HG02970 (cell line): ENCODE results near the gene DTX4.
A peak's percentile ranks its signal among the peaks of the same experiment; 100 is the strongest.

Source experiments
- ATAC-seq: cut with Tn5 transposase; IDR thresholded peaks from one replicate; pipeline ENCODE4 v1.9.1; 2021; ENCODE audit warnings: mild to moderate bottlenecking, moderate library complexity, moderate number of reproducible peaks; ENCODE audit not compliant: unreplicated experiment, low FRiP score

Gene DTX4

GRCh38 chr11:59172345-59173079 lies 580 bp downstream of the DTX4 start:
- ATAC-seq = peak; percentile 22

DNA sequence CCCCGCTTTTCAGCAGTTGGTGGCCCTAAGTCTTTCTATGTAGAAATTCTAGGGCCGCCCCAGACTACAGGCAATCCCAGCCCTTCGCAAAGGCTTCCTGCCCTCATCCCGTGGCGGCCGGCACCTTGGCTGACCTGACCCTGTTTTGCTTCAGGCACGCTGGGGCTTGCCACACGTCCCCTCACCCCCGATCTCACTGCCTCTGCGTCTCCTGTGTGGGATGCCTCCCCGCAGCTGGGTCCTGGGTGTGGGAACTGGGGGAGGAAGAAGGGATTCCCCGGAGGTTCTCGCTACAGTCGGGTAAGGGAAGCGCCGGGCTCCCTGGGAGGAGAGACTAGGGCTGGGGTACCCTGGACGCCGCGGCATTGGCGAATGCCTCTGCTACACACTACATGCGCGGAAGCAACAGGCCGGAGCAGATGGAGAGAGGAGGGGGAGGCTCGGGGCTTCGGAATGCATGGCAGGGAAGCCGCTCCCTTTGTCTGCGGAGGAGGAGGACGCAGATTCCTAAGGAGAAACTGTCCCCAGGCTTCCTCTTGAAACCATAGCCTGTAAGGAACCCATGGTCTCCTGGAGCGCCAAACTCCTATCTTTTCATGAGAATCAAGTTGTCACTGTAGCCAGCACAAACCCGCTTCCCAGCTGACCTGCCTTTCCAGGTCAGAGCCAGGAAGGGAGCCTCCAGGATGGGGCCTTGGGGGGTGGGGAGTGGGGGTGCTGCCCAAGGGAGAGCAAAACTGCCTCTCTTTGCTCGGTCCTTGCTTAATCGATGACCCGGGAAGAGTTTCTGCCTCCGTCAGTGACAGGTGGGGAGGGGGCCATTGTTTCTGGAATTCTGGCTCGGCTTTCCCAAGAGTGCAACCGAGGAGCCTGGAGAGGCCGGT lies 1.4 kb downstream of the DTX4 start:
- no peak for ATAC-seq

DNA sequence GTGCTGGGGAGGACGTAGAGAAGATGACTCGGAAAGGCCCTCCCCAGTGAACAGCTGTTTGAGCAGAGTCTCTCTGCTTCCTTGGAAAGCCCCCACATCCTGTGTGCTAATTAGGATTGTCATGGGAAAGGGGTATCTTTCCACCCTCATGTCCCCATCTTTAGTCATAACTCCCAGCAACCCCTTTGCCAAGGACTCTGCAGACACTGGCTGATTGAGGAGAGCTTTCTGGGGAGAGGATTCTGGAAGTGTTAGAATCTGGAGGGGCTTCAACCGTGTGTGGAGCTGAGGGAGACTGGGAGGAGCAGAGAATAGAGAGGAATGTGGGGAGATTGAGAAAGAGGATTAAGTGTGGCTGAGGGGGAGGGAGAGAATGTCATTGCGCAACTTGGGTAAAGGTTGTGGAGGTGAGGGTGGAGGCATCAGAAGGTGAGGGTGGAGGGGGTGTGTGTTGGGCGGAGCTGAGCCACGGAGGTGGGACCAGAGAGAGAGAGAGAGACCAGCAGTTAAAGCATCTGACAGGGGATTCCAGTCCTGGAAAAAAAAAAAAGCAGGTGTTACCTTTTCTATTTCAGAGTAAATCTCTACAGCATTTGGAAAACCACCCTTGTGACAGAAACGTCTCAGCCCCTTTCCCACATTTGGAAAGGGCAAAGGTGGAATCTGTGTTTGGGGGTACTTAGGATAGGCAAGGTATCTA lies 2.2 kb downstream of the DTX4 start:
- no peak for ATAC-seq

GRCh38 chr11:59174664-59175033 lies 2.7 kb downstream of the DTX4 start:
- ATAC-seq = no peak

DNA sequence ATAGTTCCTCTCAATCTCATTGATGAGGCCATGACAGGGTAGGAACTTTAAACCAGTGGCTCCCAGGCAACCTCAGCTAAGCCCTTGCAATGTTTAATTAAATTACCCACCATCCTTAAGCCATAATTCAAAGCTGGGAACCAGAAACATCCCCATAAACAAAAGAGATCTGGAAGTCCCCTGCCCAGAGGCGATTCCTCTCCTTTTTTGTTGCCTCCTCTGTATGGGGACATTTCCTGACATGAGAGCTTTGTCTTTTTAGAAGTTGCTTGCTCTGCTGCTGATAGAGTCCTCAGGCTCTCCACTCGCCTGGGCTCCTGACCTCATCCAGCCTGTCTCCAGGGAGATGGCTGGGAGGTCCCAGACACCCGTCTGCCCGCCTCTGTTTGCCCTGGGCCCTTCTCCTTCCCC lies 3.2 kb downstream of the DTX4 start:
- ATAC-seq = no peak

GRCh38 chr11:59176330-59176729 lies 4.4 kb downstream of the DTX4 start:
- ATAC-seq = no peak

DNA sequence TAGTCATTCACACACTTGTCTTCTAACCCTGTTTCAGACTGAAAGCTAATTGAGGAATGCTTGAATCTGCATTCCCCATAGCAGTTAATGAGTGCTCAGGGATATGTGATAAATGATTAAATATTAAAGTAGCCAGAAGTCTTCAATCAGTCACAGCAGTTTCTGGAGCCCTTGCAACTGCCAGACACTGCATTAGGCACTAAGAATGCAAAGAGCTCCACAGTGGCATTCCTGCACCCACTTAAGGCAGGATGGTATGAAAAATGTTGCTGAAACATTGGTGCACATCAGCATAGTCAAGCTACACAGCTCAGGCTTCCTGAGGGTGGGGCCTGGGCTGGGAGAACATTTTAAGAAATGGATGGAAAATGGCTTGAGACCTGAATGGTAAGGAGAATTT lies 6.5 kb downstream of the DTX4 start:
- no peak for ATAC-seq

DNA sequence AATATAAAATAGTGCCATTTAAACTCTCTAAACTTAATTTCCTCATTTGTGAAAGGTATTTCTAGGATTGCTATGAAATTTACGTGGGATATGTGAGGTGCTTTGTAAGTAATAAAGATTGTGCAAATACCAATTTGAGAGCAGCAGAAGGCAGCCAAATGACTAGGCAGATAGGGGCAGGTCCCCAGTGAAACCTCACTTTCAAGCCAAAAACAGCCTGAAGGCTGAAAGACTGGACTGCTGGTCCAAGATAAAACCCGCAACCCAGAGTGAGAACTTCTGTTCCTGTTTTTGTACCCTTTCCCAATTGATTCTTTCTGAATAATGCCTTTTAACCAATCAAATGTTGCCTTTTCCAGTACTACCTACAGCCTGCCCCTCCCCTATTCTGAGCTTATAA lies 7.2 kb downstream of the DTX4 start:
- no peak for ATAC-seq

GRCh38 chr11:59180168-59180776 lies 8.3 kb downstream of the DTX4 start:
- ATAC-seq = no peak

- ATAC-seq = no peak
Observed at GRCh38 chr11:59180907-59181306, 9.0 kb downstream of the DTX4 start.

- ATAC-seq = no peak
Observed at GRCh38 chr11:59181746-59182456, 10.0 kb downstream of the DTX4 start.

GRCh38 chr11:59182457-59183151 lies 10.7 kb downstream of the DTX4 start:
- no peak for ATAC-seq

DNA sequence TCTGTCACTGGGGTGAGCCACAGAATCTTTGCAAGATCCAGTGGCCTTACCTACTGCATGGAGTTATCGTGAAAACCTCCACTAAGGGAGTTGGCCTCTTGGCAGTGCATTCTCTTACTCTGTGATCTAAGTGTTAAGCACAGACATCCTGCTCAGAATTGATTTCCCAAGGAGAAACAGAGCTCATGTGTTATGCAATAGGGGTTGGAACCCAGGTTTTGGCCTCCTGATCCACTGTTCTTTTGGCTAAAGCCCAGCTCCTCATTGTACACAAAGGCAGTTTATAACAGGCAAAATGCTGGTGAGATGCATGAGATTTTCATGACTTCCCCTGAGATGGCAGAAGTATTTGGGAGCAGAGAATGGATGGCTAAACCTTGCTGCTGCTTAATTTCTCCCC lies 11.8 kb downstream of the DTX4 start:
- no peak for ATAC-seq

DNA sequence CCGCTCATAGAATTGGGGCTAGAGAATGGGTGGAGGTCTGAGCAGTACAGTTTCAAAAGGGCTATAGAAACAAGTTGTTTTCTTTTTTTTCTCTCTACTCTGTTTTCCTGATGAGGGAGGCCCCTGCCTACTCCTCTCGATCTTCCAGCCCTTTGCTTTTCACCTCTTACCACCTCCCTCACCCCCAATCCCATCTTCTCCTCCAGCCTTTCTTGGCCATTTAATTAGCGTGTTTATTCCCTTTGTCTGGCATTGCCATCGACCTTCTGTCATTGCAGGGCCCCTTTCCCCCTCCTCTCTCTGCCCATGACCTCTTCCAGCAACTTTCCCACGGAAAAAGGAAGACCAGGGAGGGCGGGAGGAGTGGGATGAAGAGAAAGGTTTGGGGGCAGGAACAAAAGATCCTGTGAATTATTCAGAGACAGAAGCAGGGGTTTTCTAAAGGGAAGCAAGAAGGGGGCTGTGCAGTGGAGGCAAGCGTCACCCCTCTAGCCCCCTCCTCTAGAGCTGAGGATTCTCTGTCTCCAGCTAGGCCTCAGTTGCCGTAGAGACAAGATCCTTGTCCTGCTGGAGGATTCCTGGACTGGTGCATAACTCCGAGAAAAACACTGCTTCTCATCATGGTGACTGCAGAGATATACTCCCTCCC lies 12.9 kb downstream of the DTX4 start:
- no peak for ATAC-seq

GRCh38 chr11:59185386-59185945 lies 13.5 kb downstream of the DTX4 start:
- no peak for ATAC-seq

DNA sequence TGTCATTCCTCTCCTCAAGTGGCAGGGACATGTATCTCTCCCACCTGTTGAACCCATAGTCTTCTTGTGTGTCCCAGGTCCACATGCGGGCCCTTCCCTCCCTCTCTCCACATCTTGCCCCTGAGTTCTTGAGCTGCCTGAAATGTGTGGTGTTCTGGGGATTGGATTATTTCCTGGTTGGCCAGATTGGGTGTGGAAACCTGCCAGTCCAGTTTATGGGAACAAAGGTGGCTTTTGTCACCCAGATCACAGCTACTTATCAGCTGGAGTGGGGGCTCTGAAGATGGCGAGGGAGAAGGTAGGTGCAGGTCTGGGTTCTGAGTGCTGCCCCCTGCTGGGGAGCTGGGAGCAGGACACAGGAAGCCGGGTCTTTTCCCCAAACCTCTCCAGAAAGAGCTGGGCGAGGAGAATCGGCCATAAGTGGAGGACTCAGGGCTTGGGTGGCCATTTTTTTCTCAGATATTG lies 14.2 kb downstream of the DTX4 start:
- no peak for ATAC-seq

DNA sequence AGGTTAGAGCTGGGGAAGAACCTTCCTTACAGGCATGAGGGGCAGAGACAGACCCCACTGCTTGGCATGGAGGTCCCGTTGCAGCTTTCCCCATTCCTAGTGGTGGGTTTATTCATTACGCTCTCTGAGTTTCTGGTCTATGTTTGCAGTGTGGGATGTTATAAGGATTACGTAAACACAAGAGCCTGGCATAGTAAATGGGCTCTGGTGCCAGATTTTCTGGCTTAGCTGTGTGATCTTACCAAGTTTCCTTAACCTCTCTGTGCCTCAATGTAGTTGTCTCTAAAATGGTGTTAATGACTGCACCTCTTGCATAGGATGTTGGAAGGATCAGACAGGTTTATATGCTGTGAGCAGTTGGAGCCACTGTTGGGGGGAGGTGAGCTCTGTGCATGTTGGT lies 15.1 kb downstream of the DTX4 start:
- ATAC-seq = no peak

DNA sequence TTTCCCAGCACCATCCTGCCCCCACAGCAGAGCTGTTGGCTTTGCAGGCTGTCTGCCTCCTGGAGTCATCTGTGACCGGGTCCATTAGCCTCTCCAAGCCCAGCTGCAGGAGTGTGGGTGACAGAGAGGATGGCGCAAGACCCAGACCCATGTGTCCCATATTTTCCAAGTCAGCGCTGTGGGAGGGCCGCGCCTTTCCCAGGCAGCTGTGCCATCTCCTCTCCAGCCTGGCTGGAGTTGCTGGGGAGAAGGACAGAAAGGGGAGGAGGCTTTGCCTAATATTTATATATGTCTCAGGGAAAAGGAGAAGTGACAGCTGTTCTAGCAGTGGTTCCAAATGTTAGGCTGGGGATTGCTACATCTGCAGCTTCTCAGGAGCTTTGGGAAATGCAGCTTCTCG lies 15.7 kb downstream of the DTX4 start:
- ATAC-seq = no peak

- ATAC-seq = no peak
Observed at GRCh38 chr11:59188954-59189353, 17.0 kb downstream of the DTX4 start.
